ENCODE measurements around the gene ZFX. TPM values are rescaled to one million over a fixed set of nuclear protein-coding genes. Genes with fewer than 3 reads are reported as not detected.

The ZFX gene
- total RNA-seq, 3 donors from 2014 or later = 32.7 to 65.1 (median 41.7) TPM

DNA sequence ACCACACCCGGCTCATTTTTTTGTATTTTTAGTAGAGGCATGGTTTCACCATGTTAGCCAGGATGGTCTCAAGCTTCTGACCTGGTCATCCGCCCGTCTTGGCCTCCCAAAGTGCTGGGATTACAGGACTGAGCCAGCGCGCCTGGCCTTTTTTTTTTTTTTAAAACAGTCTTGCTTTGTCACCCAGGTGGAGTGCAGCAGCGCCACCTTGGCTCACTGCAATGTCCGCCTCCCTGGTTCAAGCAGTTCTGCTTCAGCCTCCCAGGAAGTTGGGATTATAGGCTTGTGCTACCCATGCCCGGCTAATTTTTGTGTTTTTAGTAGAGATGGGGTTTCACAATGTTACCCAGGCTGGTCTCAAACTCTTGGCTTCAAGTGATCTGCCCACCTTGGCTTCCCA lies 28.9 kb downstream of the ZFX start:
- no peaks in the 10 kb centered on the region for H3K36me3 ChIP-seq (ENCODE audit: low read depth)
- intact Hi-C loops (cut with DNase I, micrococcal nuclease) = no loop called here
- no peaks in the 10 kb centered on the region for H3K9me3 ChIP-seq
- no peak for DNase-seq
- H3K4me3 ChIP-seq = no peak overlapping the region
- H3K4me1 ChIP-seq (ENCODE audit: low read depth) = no peaks in the 10 kb centered on the region
- TF ChIP-seq, protein P1, sequence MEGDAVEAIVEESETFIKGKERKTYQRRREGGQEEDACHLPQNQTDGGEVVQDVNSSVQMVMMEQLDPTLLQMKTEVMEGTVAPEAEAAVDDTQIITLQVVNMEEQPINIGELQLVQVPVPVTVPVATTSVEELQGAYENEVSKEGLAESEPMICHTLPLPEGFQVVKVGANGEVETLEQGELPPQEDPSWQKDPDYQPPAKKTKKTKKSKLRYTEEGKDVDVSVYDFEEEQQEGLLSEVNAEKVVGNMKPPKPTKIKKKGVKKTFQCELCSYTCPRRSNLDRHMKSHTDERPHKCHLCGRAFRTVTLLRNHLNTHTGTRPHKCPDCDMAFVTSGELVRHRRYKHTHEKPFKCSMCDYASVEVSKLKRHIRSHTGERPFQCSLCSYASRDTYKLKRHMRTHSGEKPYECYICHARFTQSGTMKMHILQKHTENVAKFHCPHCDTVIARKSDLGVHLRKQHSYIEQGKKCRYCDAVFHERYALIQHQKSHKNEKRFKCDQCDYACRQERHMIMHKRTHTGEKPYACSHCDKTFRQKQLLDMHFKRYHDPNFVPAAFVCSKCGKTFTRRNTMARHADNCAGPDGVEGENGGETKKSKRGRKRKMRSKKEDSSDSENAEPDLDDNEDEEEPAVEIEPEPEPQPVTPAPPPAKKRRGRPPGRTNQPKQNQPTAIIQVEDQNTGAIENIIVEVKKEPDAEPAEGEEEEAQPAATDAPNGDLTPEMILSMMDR (IDR thresholded peaks at IDR 0.05) = no peak
- ATAC-seq = no peak

DNA sequence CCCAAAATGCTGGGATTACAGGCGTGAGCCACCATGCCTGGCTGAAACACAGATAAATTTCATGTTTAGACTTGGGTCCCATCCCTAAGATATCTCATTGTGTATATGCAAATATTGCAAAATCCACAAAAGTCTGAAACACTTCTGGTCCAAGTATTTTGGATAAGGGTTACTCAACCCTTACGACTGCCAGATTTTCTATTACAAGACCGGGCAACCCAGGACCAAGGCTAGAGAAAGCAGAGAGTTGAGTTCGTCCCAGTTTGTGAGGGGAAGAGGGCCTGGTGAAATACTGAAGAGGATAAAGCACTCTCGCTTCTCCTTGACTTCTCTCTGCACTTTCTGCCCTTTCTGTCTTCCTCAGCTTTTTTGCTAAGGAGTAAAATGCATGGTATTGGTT lies 34.5 kb downstream of the ZFX start:
- ATAC-seq = no peak
- intact Hi-C loops (cut with DNase I, micrococcal nuclease) = no loop called here

DNA sequence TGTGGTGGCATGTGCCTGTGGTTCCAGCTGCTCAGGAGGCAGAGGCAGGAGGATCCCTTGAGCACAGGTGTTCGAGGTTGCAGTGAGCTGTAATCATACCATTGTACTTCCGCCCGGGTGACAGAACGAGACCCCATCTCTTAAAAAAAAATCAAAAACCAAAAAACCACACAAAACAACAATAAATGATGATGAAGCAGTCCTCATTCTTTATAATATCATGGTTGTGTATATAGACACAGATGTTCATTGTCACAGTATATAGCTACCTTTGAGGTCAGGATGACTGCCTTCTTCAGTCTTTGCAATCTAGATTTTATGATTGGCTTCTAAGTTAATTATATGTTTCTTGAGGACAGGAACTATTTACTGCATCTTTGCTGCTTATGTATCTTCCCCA lies 37.0 kb downstream of the ZFX start:
- TF ChIP-seq, protein P1 (IDR thresholded peaks at IDR 0.05) = no peak
- peaks cover 7% of the 10 kb centered on the region for H3K4me1 ChIP-seq (ENCODE audit: low read depth)
- ATAC-seq (no peak), DNase-seq (no peak)
- no peaks in the 10 kb centered on the region for H3K36me3 ChIP-seq (ENCODE audit: low read depth)
- no peak overlapping the region for H3K4me3 ChIP-seq
- no peaks in the 10 kb centered on the region for H3K9me3 ChIP-seq
- intact Hi-C loops (cut with DNase I, micrococcal nuclease) = no loop called here

More for the DNA sequence above, 34.5 kb downstream of the ZFX start:
- no peaks in the 10 kb centered on the region for H3K9me3 ChIP-seq
- H3K36me3 ChIP-seq (ENCODE audit: low read depth) = no peaks in the 10 kb centered on the region
- peaks cover 7% of the 10 kb centered on the region for H3K4me1 ChIP-seq (ENCODE audit: low read depth)
- no peak overlapping the region for H3K4me3 ChIP-seq
- TF ChIP-seq, protein P1 (IDR thresholded peaks at IDR 0.05) = no peak
- DNase-seq = no peak

DNA sequence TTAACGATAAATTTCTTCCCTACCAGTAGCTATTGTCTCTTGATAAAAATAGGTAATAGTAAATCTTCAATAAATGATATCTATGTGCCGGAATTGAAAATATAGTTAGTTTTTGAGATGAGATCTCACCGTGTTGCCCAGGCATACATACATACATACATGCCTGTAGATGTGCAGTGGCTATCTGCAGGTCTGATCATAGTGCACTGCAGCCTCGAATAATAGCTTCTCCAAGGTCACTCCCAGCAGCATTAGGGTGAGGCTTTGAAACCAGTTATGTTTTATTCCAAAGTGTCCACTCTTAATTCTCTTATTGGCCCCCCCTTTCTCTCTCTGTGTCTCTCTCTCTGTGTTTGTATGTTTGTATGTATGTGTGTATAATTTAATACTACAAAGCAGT lies 37.5 kb downstream of the ZFX start:
- Histone ChIP-seq H3K36me3 (ENCODE audit: low read depth) (no peaks in the 10 kb centered on the region), H3K4me1 (ENCODE audit: low read depth) (peaks cover 7% of the 10 kb centered on the region), H3K4me3 (no peak overlapping the region), H3K9me3 (no peaks in the 10 kb centered on the region)
- DNase-seq (no peak), ATAC-seq (no peak)
- TF ChIP-seq, protein P1 (IDR thresholded peaks at IDR 0.05) = no peak
- intact Hi-C loops (cut with DNase I, micrococcal nuclease) = no loop called here

DNA sequence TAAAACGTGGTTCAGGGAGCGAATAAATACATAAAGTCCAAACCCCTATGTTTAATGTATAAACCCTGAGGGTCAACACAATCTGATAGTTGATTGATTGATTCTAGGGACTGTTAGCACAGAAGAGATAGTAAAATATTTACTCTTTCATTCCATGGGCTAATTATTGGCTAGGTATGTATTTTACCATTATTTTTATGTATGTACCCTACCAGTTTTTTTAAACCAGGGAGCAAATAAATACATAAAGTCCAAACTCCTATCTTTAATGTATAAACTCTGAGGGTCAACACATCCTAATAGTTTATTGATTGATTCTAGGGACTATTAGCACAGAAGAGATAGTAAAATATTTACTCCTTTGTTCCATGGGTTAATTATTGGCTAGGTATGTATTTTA lies 40.0 kb downstream of the ZFX start:
- no peak for DNase-seq
- H3K9me3 ChIP-seq = no peaks in the 10 kb centered on the region
- H3K4me3 ChIP-seq = no peak overlapping the region
- ATAC-seq = no peak
- TF ChIP-seq, protein P1 (IDR thresholded peaks at IDR 0.05) = no peak
- peaks cover 7% of the 10 kb centered on the region for H3K4me1 ChIP-seq (ENCODE audit: low read depth)
- intact Hi-C loops (cut with DNase I, micrococcal nuclease) = no loop called here
- H3K36me3 ChIP-seq (ENCODE audit: low read depth) = no peaks in the 10 kb centered on the region

DNA sequence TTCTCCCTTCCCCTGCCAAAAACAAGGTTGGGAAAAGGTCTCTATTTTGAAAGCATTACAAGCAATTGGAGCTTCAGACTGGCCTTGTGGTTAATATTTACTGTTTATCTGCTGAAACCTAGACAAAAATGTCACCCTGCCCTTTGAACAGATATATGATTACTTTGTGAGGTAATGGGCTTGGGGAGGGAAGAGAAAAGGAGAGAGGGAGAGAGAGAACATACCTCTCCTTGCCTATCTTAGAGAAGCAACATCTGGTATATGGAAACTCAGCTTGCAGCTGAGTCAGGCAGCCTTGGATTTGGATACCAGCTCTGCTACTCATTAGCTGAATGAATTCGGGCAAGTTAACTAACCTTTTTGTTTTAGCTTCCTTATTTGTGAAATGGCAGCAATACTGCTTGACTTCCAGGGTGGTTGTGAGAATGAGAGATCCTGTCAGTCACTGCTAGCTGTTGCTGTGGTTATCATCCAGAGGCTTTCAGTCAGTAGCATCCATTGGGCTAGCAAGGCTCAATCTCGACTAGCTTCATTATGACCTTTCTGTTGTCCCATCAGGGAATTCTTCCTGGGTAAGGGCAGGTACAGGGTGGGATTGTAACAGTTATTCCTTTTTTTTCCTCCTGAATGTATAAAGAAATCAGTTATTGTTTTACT lies 41.1 kb downstream of the ZFX start:
- ATAC-seq (peak; percentile 47), DNase-seq (no peak)
- intact Hi-C loops (cut with DNase I, micrococcal nuclease) = no loop called here
- peaks cover 7% of the 10 kb centered on the region for H3K4me1 ChIP-seq (ENCODE audit: low read depth)
- no peaks in the 10 kb centered on the region for H3K9me3 ChIP-seq
- no peaks in the 10 kb centered on the region for H3K36me3 ChIP-seq (ENCODE audit: low read depth)
- no peak overlapping the region for H3K4me3 ChIP-seq
- TF ChIP-seq, protein P1 (IDR thresholded peaks at IDR 0.05) = no peak
